Brain pericyte (primary cell): ENCODE results near the gene IFT57.

ENCODE experiments used
- DNase-seq: peaks from one replicate; pipeline ENCODE4 v3.0.0-alpha.2; 2012; ENCODE audit warnings: low read depth, low spot score

The IFT57 gene

GRCh38 chr3:108125153-108125543 is 97.1 kb downstream of the IFT57 start:
- DNase-seq = no peak

DNA sequence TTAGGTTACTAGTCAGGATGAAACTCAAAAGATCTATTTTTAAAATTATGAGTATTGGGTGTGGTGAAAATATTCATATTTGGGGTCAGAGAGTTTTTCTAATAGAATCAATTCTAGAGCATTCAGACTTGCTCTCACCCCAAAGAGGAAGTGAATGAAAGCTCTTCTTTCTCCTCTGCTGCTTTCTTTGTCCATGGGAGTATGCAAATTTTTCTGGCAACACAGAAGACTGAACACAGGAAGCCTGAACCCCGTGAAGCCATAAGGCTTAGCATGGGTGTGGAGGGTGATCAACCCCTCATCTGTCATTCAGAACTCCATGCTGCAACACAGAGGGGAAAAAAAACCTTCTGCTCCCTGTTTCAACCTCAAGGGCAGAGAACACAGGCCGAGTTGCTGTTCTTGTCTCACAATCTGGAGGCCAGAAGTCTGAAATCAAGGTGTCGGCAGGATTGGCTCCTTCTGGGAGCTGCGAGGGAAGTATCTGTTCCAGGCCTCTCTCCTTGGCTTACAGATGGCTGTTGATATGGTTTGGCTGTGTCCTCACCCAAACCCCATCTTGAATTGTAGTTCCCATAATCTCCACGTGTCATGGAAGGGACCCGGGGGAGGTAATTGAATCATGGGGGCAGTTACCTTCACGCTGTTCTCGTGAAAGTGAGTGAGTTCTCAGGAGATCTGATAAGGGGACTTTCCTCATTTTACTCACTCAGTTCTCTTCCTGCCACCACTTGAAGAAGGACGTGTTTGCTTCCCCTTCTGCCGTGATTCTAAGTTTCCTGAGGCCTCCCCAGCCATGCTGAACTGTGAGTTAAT is 97.7 kb downstream of the IFT57 start:
- no peak for DNase-seq

DNA sequence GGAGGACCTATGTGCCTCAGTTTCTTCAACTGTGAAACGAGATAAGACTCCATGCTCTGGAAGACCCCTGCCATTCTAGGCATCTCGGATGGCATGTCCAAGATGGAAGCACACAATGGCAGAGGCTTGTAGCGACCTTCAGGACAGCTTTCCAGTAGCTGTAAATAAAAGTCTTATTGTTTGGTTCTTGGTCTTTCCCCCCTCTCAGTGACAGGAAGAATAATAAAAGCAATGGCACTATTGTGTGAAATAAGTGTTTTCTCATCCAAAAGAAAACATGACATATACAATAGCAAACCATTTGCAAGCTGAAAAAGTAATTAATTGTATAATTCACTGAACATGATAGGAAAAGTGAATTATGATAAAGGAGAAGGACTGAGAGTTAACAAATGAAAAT is 98.9 kb downstream of the IFT57 start:
- no peak for DNase-seq

DNA sequence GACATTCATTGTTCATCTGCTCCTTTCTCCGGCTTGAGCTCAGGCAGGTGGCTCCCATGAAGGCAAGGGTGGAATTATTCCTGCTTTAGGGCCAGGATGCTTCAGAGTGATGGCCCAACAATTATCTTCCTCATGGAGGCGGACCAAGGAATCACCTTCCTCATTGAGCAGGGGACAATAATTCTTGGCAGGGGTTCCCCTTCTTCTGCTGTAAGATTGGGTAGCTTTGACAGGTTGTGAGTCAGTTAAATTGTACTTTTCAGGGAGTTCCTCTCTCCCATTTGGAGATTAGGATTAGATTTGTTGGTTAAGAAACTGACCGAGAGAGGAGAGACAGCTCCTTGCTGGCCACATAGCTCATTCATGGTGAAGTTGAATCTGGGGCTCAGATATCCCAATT is 99.9 kb downstream of the IFT57 start:
- no peak for DNase-seq

GRCh38 chr3:108119398-108120104 is 102.7 kb downstream of the IFT57 start:
- DNase-seq = no peak

DNA sequence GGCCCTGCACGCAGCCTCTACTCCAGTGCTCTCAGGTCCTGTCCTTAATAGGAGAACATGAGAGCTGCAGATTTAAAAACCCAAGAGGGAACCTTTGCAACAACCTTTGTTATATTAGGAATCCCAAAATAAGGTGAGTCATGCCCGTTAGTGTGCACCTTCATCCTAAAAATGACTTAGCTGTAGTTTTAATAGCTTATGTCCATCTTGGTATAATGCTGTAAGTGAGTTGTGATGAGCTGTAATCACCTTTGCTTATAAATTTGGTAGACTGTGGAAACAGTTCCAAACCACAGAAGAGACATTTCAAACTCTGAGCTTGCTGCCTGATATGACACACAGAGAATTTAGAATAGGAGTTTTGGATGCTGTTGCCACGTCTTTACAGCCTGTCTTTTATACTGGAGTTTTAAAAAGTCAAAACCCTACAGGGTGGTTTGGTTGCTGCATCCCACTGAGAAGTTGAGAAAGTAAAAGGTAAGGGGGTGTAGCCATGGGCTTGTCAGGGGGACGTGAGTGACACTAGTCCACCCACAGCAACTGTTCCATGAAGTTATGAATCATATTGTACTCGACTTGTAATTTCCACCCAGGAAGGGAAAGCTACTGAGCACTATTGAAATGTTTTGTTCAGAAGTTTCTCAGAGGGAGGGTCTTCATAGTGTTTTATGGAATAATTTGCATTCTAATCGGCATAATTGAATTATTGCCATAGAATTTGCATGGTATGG is 104.0 kb downstream of the IFT57 start:
- no peak for DNase-seq

- DNase-seq = no peak
These were observed 104.9 kb downstream of the IFT57 start for GRCh38 chr3:108117241-108117775.

GRCh38 chr3:108114423-108115065 is 107.7 kb downstream of the IFT57 start:
- DNase-seq = no peak

DNA sequence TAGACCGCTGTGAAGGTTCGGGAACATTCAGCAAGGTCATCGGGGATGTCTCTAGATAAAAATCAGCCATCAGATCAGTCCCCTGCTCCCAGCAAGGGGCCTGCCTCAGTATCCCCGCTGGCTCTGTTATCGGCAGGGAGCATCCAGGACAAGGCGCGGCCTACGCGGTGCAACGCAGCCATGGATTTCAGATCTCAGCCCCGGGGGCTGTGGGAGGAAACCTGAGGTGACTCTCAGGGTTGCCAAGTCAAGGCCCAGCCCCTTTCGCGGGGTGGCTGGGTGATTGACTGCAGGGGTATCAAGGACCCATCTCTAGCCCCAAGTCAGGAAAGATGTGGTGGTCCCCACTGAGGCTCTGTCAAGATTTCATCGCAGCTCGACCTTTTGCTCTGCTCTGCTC is 108.2 kb downstream of the IFT57 start:
- DNase-seq = no peak

DNA sequence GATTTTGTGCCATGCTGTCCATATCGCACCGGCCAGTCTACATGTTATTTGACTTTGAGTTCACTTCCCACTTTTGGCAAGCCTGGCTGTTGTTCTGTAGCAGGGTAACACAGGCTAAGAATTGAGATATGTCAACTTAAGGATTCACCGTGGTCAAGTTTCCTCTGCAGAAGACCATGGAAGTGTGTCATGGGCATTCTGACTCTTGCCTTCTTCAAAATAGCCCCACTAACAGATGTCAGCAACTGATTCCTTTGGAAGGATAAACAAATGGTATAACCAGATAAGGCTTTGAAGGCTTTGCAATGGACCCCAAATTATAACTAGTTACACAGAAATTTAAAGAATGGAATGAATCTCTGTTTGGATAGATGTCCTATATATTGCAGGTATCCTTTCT is 111.3 kb downstream of the IFT57 start:
- no peak for DNase-seq
